H1 (cell line): ENCODE results near the gene ZNF587B. TPM values are rescaled to one million over a fixed set of nuclear protein-coding genes. Genes with fewer than 3 reads are reported as not detected.

Experiments used
- CTCF ChIA-PET: fragments of 300-600 bp; sonication (Branson Sonifier 250); formaldehyde crosslinking; loops from one replicate; lab custom pipeline; 2021; ENCODE audit not compliant: partially characterized antibody; lab: Charles Lee
- POLR2A ChIA-PET: fragments of 300-600 bp; sonication (Branson Sonifier 250); formaldehyde crosslinking; loops from one replicate; lab custom pipeline; 2021; ENCODE audit warnings: inconsistent platforms; ENCODE audit not compliant: partially characterized antibody; lab: Charles Lee
- DNase-seq, 2 experiments: peaks; one replicate each; pipeline versions ENCODE4 v3.0.0 to v3.0.0-alpha.2; 2010 to 2022; ENCODE audit warnings: low spot score in 2 of 2, low read depth in 1 of 2, mixed read lengths in 1 of 2
- FAIRE-seq: peaks from 2 replicates; lab custom pipeline; 2011; peaks lifted over from hg19 to GRCh38; lab: Jason Lieb, UNC
- H2AFZ ChIP-seq: 2 replicates; pipeline ENCODE4 v1.8.1; 2012; ENCODE audit warnings: low read length, inconsistent platforms
- H2AK5ac ChIP-seq: 2 replicates; pipeline ENCODE4 v1.6.1; 2013; ENCODE audit warnings: low read depth, low read length
- H2BK120ac ChIP-seq: replicated peaks from 2 replicates; pipeline ENCODE3; 2013; ENCODE audit warnings: low read depth, low read length, inconsistent platforms
- H2BK12ac ChIP-seq: 2 replicates; pipeline ENCODE4 v1.6.1; 2013; ENCODE audit warnings: low read depth, low read length
- H2BK15ac ChIP-seq: 2 replicates; pipeline ENCODE4 v1.6.1; 2013; ENCODE audit warnings: low read length
- H2BK20ac ChIP-seq: 2 replicates; pipeline ENCODE4 v1.6.1; 2013; ENCODE audit warnings: low read length
- H2BK5ac ChIP-seq: 2 replicates; pipeline ENCODE4 v1.6.1; 2013; ENCODE audit warnings: low read depth, low read length
- H3K14ac ChIP-seq: 2 replicates; pipeline ENCODE4 v1.6.1; 2013; ENCODE audit warnings: inconsistent platforms; ENCODE audit not compliant: insufficient read length
- H3K18ac ChIP-seq: 2 replicates; pipeline ENCODE4 v1.6.1; 2013; ENCODE audit warnings: low read length; ENCODE audit errors: extremely low read depth
- H3K23ac ChIP-seq: 2 replicates; pipeline ENCODE4 v1.6.1; 2013; ENCODE audit warnings: inconsistent platforms; ENCODE audit not compliant: insufficient read length
- H3K23me2 ChIP-seq: 2 replicates; pipeline ENCODE4 v1.6.1; 2013; ENCODE audit warnings: low read depth, low read length
- H3K27ac ChIP-seq: 2 replicates; pipeline ENCODE4 v1.6.1; 2011; ENCODE audit warnings: low read depth, low read length, inconsistent platforms
- H3K27me3 ChIP-seq, 4 experiments: replicated peaks in 1 of 4; 1 replicate in 1 of 4; 2 replicates in 3 of 4; pipeline versions ENCODE4 v1.6.1 to v1.8.1; 2011 to 2013; ENCODE audit warnings: low read length in 3 of 4, mild to moderate bottlenecking in 3 of 4, inconsistent platforms in 2 of 4, mixed read lengths in 2 of 4, moderate library complexity in 1 of 4; ENCODE audit not compliant: control insufficient read depth in 3 of 4, insufficient read depth in 3 of 4; ENCODE audit errors: extremely low read depth in 1 of 4
- H3K36me3 ChIP-seq, 4 experiments: 2 replicates each; pipeline versions ENCODE4 v1.6.1 to v1.8.1; 2011 to 2013; ENCODE audit warnings: mild to moderate bottlenecking in 4 of 4, low read length in 3 of 4, moderate library complexity in 2 of 4, control low read depth in 1 of 4, inconsistent platforms in 1 of 4; ENCODE audit not compliant: insufficient read depth in 4 of 4, control insufficient read depth in 2 of 4
- H3K4ac ChIP-seq: replicated peaks from 2 replicates; pipeline ENCODE3; 2013; ENCODE audit warnings: low read length, low read depth, mixed read lengths, inconsistent platforms; ENCODE audit not compliant: insufficient read length
- H3K4me1 ChIP-seq, 4 experiments: replicated peaks in 1 of 4; 1 replicate in 1 of 4; 2 replicates in 3 of 4; pipeline versions ENCODE4 v1.6.1 to v1.8.1; 2011 to 2013; ENCODE audit warnings: low read length in 3 of 4, inconsistent platforms in 2 of 4, mixed read lengths in 1 of 4; ENCODE audit not compliant: insufficient read depth in 4 of 4, control insufficient read depth in 3 of 4
- H3K4me2 ChIP-seq, 2 experiments: 2 replicates each; pipeline versions ENCODE4 v1.6.1 to v1.8.1; 2011 to 2013; ENCODE audit warnings: low read depth in 2 of 2, low read length in 2 of 2, control low read depth in 1 of 2, inconsistent platforms in 1 of 2, mild to moderate bottlenecking in 1 of 2; ENCODE audit not compliant: insufficient read depth in 1 of 2
- H3K4me3 ChIP-seq, 4 experiments: fragments of 200-600, 300-600 bp in 1 of 4; sonication (generic), shearing (Covaris generic), sonication (Bioruptor Twin) in 1 of 4; 2 replicates each; pipeline versions ENCODE4 v1.5.1 to v1.8.1; 2011 to 2016; ENCODE audit warnings: low read length in 4 of 4, low read depth in 3 of 4, control low read depth in 2 of 4, inconsistent platforms in 2 of 4, mild to moderate bottlenecking in 2 of 4, mixed read lengths in 1 of 4, moderate library complexity in 1 of 4; ENCODE audit not compliant: insufficient read depth in 2 of 4; ENCODE audit errors: extremely low read depth in 1 of 4
- H3K56ac ChIP-seq: replicated peaks from 2 replicates; pipeline ENCODE3; 2013; ENCODE audit warnings: low read depth, mild to moderate bottlenecking, mixed read lengths, low read length, inconsistent platforms; ENCODE audit not compliant: insufficient read length
- H3K79me1 ChIP-seq: 2 replicates; pipeline ENCODE4 v1.6.1; 2013; ENCODE audit warnings: low read depth, low read length, control low read depth
- H3K79me2 ChIP-seq, 2 experiments: 2 replicates each; pipeline versions ENCODE4 v1.6.1 to v1.8.1; 2012 to 2013; ENCODE audit warnings: low read length in 2 of 2, mild to moderate bottlenecking in 2 of 2, inconsistent platforms in 1 of 2; ENCODE audit not compliant: insufficient read depth in 2 of 2, control insufficient read depth in 1 of 2
- H3K9ac ChIP-seq, 4 experiments: replicated peaks in 1 of 4; 1 replicate in 1 of 4; 2 replicates in 3 of 4; pipeline versions ENCODE4 v1.6.1 to v1.8.1; 2011 to 2013; ENCODE audit warnings: low read depth in 3 of 4, low read length in 3 of 4, control low read depth in 2 of 4, mild to moderate bottlenecking in 2 of 4, moderate library complexity in 2 of 4, inconsistent platforms in 1 of 4; ENCODE audit errors: extremely low read depth in 1 of 4
- H3K9me3 ChIP-seq, 2 experiments: 2 replicates each; pipeline versions ENCODE4 v1.6.1 to v1.8.1; 2012 to 2013; ENCODE audit warnings: mild to moderate bottlenecking in 2 of 2, moderate library complexity in 2 of 2, control low read depth in 1 of 2, inconsistent platforms in 1 of 2, low read depth in 1 of 2, low read length in 1 of 2, mixed read lengths in 1 of 2; ENCODE audit not compliant: insufficient read depth in 2 of 2
- H4K20me1 ChIP-seq, 2 experiments: replicated peaks in 1 of 2; 2 replicates each; pipeline versions ENCODE3 to v1.8.1; 2011 to 2013; ENCODE audit warnings: inconsistent platforms in 2 of 2, low read length in 2 of 2, mild to moderate bottlenecking in 1 of 2; ENCODE audit not compliant: insufficient read depth in 2 of 2, control insufficient read depth in 1 of 2
- H4K5ac ChIP-seq: 2 replicates; pipeline ENCODE4 v1.6.1; 2013; ENCODE audit warnings: low read length, low read depth, mixed read lengths, inconsistent platforms; ENCODE audit not compliant: insufficient read length
- H4K8ac ChIP-seq: 2 replicates; pipeline ENCODE4 v1.8.0; 2013; ENCODE audit warnings: mild to moderate bottlenecking, moderate library complexity, low read length, inconsistent platforms; ENCODE audit not compliant: insufficient read depth; ENCODE audit errors: extremely low read depth
- H4K91ac ChIP-seq: replicated peaks from 2 replicates; pipeline ENCODE3; 2013; ENCODE audit warnings: low read length, mixed read lengths, inconsistent platforms; ENCODE audit not compliant: insufficient read length
- CHD2 ChIP-seq: IDR thresholded peaks from 2 replicates; pipeline ENCODE4 v1.6.1; 2012; ENCODE audit warnings: low read length, improper control_type of control experiment
- CREB1 ChIP-seq: IDR thresholded peaks from 2 replicates; pipeline ENCODE4 v1.6.1; 2012; ENCODE audit warnings: inconsistent platforms
- EP300 ChIP-seq, 2 experiments: IDR thresholded peaks; 1 replicate in 1 of 2; 2 replicates in 1 of 2; pipeline ENCODE4 v1.6.1; 2011 to 2012; ENCODE audit warnings: low read depth in 2 of 2, low read length in 2 of 2, mild to moderate bottlenecking in 2 of 2, borderline replicate concordance in 1 of 2, inconsistent platforms in 1 of 2, moderate library complexity in 1 of 2
- GABPA ChIP-seq: IDR thresholded peaks from 2 replicates; pipeline ENCODE4 v1.6.1; 2011; ENCODE audit warnings: mild to moderate bottlenecking, low read length, moderate library complexity, borderline replicate concordance; ENCODE audit not compliant: insufficient read depth
- KDM4A ChIP-seq: IDR thresholded peaks from one replicate; pipeline ENCODE4 v1.7.1; 2012; ENCODE audit warnings: low read depth, mild to moderate bottlenecking, moderate library complexity, low read length, inconsistent platforms; ENCODE audit not compliant: severe bottlenecking
- NRF1 ChIP-seq: IDR thresholded peaks from 2 replicates; pipeline ENCODE4 v1.6.1; 2011; ENCODE audit warnings: mild to moderate bottlenecking, low read depth, low read length, improper control_type of control experiment
- PHF8 ChIP-seq: fragments of 200-600 bp; sonication (generic); conservative IDR thresholded peaks from 2 replicates; pipeline ENCODE4 v1.7.1; 2012; ENCODE audit warnings: low read depth, mild to moderate bottlenecking, inconsistent platforms, low read length, moderate library complexity
- POU5F1 ChIP-seq: IDR thresholded peaks from 2 replicates; pipeline ENCODE4 v1.6.1; 2011; ENCODE audit warnings: low read depth, mild to moderate bottlenecking, low read length, moderate library complexity
- SIX5 ChIP-seq: IDR thresholded peaks from 2 replicates; pipeline ENCODE4 v1.6.1; 2011; ENCODE audit warnings: mild to moderate bottlenecking, low read depth, low read length
- TBP ChIP-seq: IDR thresholded peaks from 2 replicates; pipeline ENCODE4 v1.6.1; 2011; ENCODE audit warnings: low read depth, low read length, improper control_type of control experiment
- TEAD4 ChIP-seq: IDR thresholded peaks from 2 replicates; pipeline ENCODE4 v1.6.1; 2012; ENCODE audit warnings: low read depth, low read length, inconsistent platforms, mixed read lengths
- YY1 ChIP-seq: IDR thresholded peaks from 2 replicates; pipeline ENCODE4 v1.6.1; 2011; ENCODE audit warnings: low read depth, mild to moderate bottlenecking, low read length
- WGBS, 2 experiments: shearing (Covaris generic) in 1 of 2; methylation state at CpG; one replicate each; pipeline versions ENCODE4 v1.1.6 to v1.1.7; 2013 to 2015; ENCODE audit warnings: low lambda C conversion rate in 2 of 2, mixed read lengths in 2 of 2, inconsistent platforms in 1 of 2, low coverage in 1 of 2, missing lambda C conversion rate in 1 of 2; ENCODE audit not compliant: insufficient replicate concordance in 2 of 2, insufficient coverage in 1 of 2, insufficient read length in 1 of 2; ENCODE audit errors: extremely low coverage in 1 of 2, missing lambda C conversion rate in 1 of 2; 5-methylcytosine and 5-hydroxymethylcytosine counted together
- polyA plus RNA-seq, 7 experiments: library from polyadenylated mRNA; depleted of rRNA in 3 of 7; stranded (reverse) in 5 of 7; unstranded in 2 of 7; fragments of >200 nt in 5 of 7; fragments of 200-250 nt in 2 of 7; gene quantifications; 1 replicate in 5 of 7; 2 replicates in 1 of 7; 4 replicates in 1 of 7; pipeline versions ENCODE4 v1.2.1 to v1.2.3, GENCODE V29; 2011 to 2013; ENCODE audit warnings: missing spikeins in 2 of 7, mixed read lengths in 2 of 7
- total RNA-seq: library from RNA; stranded (reverse); fragmentation: NEBNext Ultra II Directional; extraction: Animal tissue kit (Norgen Biotek cat#: 25700); gene quantifications from 2 replicates; pipeline ENCODE4 v1.2.1, GENCODE V29; 2021

Gene ZNF587B
- total and polyA plus RNA-seq, 2 of the 8 experiments (the other 6 are each of a cell fraction or from before 2014, with no cell fraction given): 13.8 to 60.1 TPM

- Histone ChIP-seq H4K5ac (peak within 1 kb of the TSS; percentile 45), H3K9ac (peak within 1 kb of the TSS; percentile 85 to 94 (median 90)), H3K79me2 (peaks cover 0 to 10% of the 10 kb centered on the region in 2 experiments; a peak in 2 of 4 replicates), H2BK12ac (no peak within 1 kb of the TSS), H4K8ac (peak within 1 kb of the TSS; percentile 84; the same call in 1 of the 2 replicates), H3K4ac (peak within 1 kb of the TSS; percentile 27), H2BK120ac (no peak within 1 kb of the TSS), H4K20me1 (peaks cover 0 to 6% of the 10 kb centered on the region in 2 experiments), H3K79me1 (0 out of 2 replicates have a peak, but pooled peaks cover 2% of the 10 kb centered on the region), H3K27ac (peak within 1 kb of the TSS; percentile 83), H3K4me2 (peak within 1 kb of the TSS; percentile 90 to 94), H4K91ac (no peak within 1 kb of the TSS), H3K9me3 (no peaks in the 10 kb centered on the region), H3K27me3 (no peaks in the 10 kb centered on the region), H3K4me3 (peak within 1 kb of the TSS; percentile 84 to 99 (median 87)), H3K23me2 (peaks cover 4% of the 10 kb centered on the region), H3K14ac (no peak within 1 kb of the TSS), H2BK15ac (no peak within 1 kb of the TSS), H2AK5ac (no peak within 1 kb of the TSS), H2BK5ac (peak within 1 kb of the TSS; percentile 12), H3K56ac (no peak within 1 kb of the TSS), H3K4me1 (peaks cover 0 to 4% (median 3%) of the 10 kb centered on the region in 4 experiments; a peak in 5 of 7 replicates), H2BK20ac (no peak within 1 kb of the TSS), H3K23ac (no peak within 1 kb of the TSS), H3K36me3 (peaks cover 2 to 14% (median 6%) of the 10 kb centered on the region in 4 experiments; a peak in 5 of 8 replicates), H2AFZ (peak within 1 kb of the TSS; percentile 34; the same call in 1 of the 2 replicates), H3K18ac (0 out of 2 replicates have a peak within 1 kb of the TSS, but pooled peaks have one; percentile 11)
- FAIRE-seq: peak; percentile 69
- ChIA-PET CTCF (interaction anchor here (0.9 to 1.6 kb wide), 3 partner anchors 16 to 349 kb away, joined by 3 to 4 read pairs (median 4); no protein-coding TSS in a partner anchor), POLR2A (interaction anchor here (0.6 to 3.5 kb wide), 19 partner anchors 10 to 381 kb away, joined by 3 to 36 read pairs (median 3); partner anchors contain the start of genes ZNF135, ZNF154, ZNF586 and ZNF587)
- 4% methylated on average over 50 of the region's 50 CpGs; no CpG with 5 or more reads in 1 of the 2 experiments for WGBS, 2 experiments
- peak; percentile 81 to 83 for DNase-seq
- no peak for TF ChIP-seq KDM4A
- TF ChIP-seq YY1: peak; percentile 68; the same call in 1 of the 2 replicates
- TF ChIP-seq NRF1: peak; percentile 8; the same call in 1 of the 2 replicates
- no peak for TF ChIP-seq EP300 (IDR thresholded peaks at IDR 0.05; ENCODE audit: borderline replicate concordance in 1 of 2, low read depth in 2 of 2, low read length in 2 of 2)
- peak; percentile 88 for TF ChIP-seq TBP
- peak; percentile 50; the same call in 1 of the 2 replicates for TF ChIP-seq GABPA
- TF ChIP-seq TEAD4: no peak
- peak; percentile 86 for TF ChIP-seq CREB1
- TF ChIP-seq POU5F1: no peak
- TF ChIP-seq PHF8: peak; percentile 63
- TF ChIP-seq SIX5: peak; percentile 86
- TF ChIP-seq CHD2: peak; percentile 75
Observed at GRCh38 chr19:57814505-57815246, 15.4 kb upstream of the ZNF587B start, which contains the start of gene ZNF552. Gene ZNF552, minus strand, starts transcription at chr19:57814913. Its CDS starts 170 bp downstream, at chr19:57814743.
